Measurements from ENCODE around the gene ZNF862. TPM values are rescaled to one million over a fixed set of nuclear protein-coding genes. Genes with fewer than 3 reads are reported as not detected.

The ZNF862 gene
- total RNA-seq, 4 donors from 2014 or later = 2.9 to 10.7 (median 7.0) TPM

- DNase-seq = no peak
Measured at GRCh38 chr7:149817836-149818535, 20.2 kb upstream of the ZNF862 start.

GRCh38 chr7:149818536-149818840 lies 19.7 kb upstream of the ZNF862 start:
- no peak for ATAC-seq
- Histone ChIP-seq H3K27ac (no peak overlapping the region), H3K4me3 (no peak overlapping the region), H3K9me3 (no peaks in the 10 kb centered on the region), H3K36me3 (no peaks in the 10 kb centered on the region), H3K4me1 (no peaks in the 10 kb centered on the region), H3K27me3 (no peaks in the 10 kb centered on the region)
- DNase-seq = no peak
- TF ChIP-seq POLR2A (IDR thresholded peaks at IDR 0.05) = no peak
- TF ChIP-seq CTCF (IDR thresholded peaks at IDR 0.05 in 4 of 5, conservative IDR thresholded peaks at IDR 0.05 in 1 of 5) = no peak
- intact Hi-C loops (cut with DNase I; ENCODE audit: low total_unique reads) = no loop called here
- in situ Hi-C loops (cut with MboI; ENCODE audit: low sequenced_read_pairs in 4 of 4) = no loop called here

More at GRCh38 chr7:149817836-149818535, 20.2 kb upstream of the ZNF862 start:
- intact Hi-C loops (cut with DNase I; ENCODE audit: low total_unique reads) (no loop called here), in situ Hi-C loops (cut with MboI; ENCODE audit: low sequenced_read_pairs in 4 of 4) (no loop called here)
- no peaks in the 10 kb centered on the region for H3K9me3 ChIP-seq
- H3K4me3 ChIP-seq = no peak overlapping the region
- no peaks in the 10 kb centered on the region for H3K4me1 ChIP-seq
- no peak overlapping the region for H3K27ac ChIP-seq
- H3K27me3 ChIP-seq = no peaks in the 10 kb centered on the region
- no peaks in the 10 kb centered on the region for H3K36me3 ChIP-seq
- ATAC-seq = no peak
- TF ChIP-seq CTCF (IDR thresholded peaks at IDR 0.05 in 4 of 5, conservative IDR thresholded peaks at IDR 0.05 in 1 of 5) = no peak

- intact Hi-C loops (cut with DNase I; ENCODE audit: low total_unique reads) = no loop called here
- in situ Hi-C loops (cut with MboI; ENCODE audit: low sequenced_read_pairs in 4 of 4) = no loop called here
- no peak for ATAC-seq
- no peak overlapping the region for H3K27ac ChIP-seq
- no peak for TF ChIP-seq POLR2A (IDR thresholded peaks at IDR 0.05)
- TF ChIP-seq CTCF (IDR thresholded peaks at IDR 0.05 in 4 of 5, conservative IDR thresholded peaks at IDR 0.05 in 1 of 5) = no peak
- no peak for DNase-seq
- H3K36me3 ChIP-seq = no peaks in the 10 kb centered on the region
- H3K4me3 ChIP-seq = no peak overlapping the region
- H3K4me1 ChIP-seq = no peaks in the 10 kb centered on the region
- H3K9me3 ChIP-seq = no peaks in the 10 kb centered on the region
- no peaks in the 10 kb centered on the region for H3K27me3 ChIP-seq
Measured at GRCh38 chr7:149819141-149819960, 18.8 kb upstream of the ZNF862 start.

GRCh38 chr7:149819961-149820340 lies 18.2 kb upstream of the ZNF862 start:
- H3K4me3 ChIP-seq = no peak overlapping the region
- intact Hi-C loops (cut with DNase I; ENCODE audit: low total_unique reads) (no loop called here), in situ Hi-C loops (cut with MboI; ENCODE audit: low sequenced_read_pairs in 4 of 4) (no loop called here)
- H3K4me1 ChIP-seq = no peaks in the 10 kb centered on the region
- H3K9me3 ChIP-seq = no peaks in the 10 kb centered on the region
- H3K27ac ChIP-seq = no peak overlapping the region
- no peaks in the 10 kb centered on the region for H3K27me3 ChIP-seq
- ATAC-seq (no peak), DNase-seq (no peak)
- no peaks in the 10 kb centered on the region for H3K36me3 ChIP-seq
- TF ChIP-seq CTCF (IDR thresholded peaks at IDR 0.05 in 4 of 5, conservative IDR thresholded peaks at IDR 0.05 in 1 of 5) (no peak), POLR2A (IDR thresholded peaks at IDR 0.05) (no peak)
